ENCODE measurements around the gene SKAP1. TPM values are rescaled to one million over a fixed set of nuclear protein-coding genes. Genes with fewer than 3 reads are reported as not detected.

Gene SKAP1
- total and polyA plus RNA-seq, 9 donors = 0.30 to 6.0 (median 2.4) TPM; not detected in 1

GRCh38 chr17:48382989-48383388 is 47.0 kb downstream of the SKAP1 start:
- H3K27me3 ChIP-seq = no peaks in the 10 kb centered on the region
- intact Hi-C loops (cut with DNase I) = no loop called here
- no peaks in the 10 kb centered on the region for H3K36me3 ChIP-seq
- 70 to 81% (median 81%) methylated on average over 3 of the region's 3 CpGs for WGBS, 3 donors
- no peaks in the 10 kb centered on the region for H3K9me3 ChIP-seq
- H3K4me3 ChIP-seq = no peak overlapping the region
- TF ChIP-seq CTCF (IDR thresholded peaks at IDR 0.05) = no peak
- TF ChIP-seq EP300 (IDR thresholded peaks at IDR 0.05) = no peak
- no peak for TF ChIP-seq POLR2A (IDR thresholded peaks at IDR 0.05)
- no peak for DNase-seq
- H3K27ac ChIP-seq = no peak overlapping the region
- H3K4me1 ChIP-seq (ENCODE audit: insufficient read depth) = no peaks in the 10 kb centered on the region

GRCh38 chr17:48378708-48379392 is 51.2 kb downstream of the SKAP1 start:
- TF ChIP-seq POLR2A (IDR thresholded peaks at IDR 0.05) (no peak), EP300 (IDR thresholded peaks at IDR 0.05) (no peak)
- no peak overlapping the region for H3K27ac ChIP-seq
- intact Hi-C loops (cut with DNase I) = no loop called here
- 73 to 76% (median 75%) methylated on average over 3 of the region's 3 CpGs for WGBS, 3 donors
- no peaks in the 10 kb centered on the region for H3K4me1 ChIP-seq (ENCODE audit: insufficient read depth)
- H3K27me3 ChIP-seq = no peaks in the 10 kb centered on the region
- no peak overlapping the region for H3K4me3 ChIP-seq
- no peaks in the 10 kb centered on the region for H3K36me3 ChIP-seq
- no peak for DNase-seq
- H3K9me3 ChIP-seq = no peaks in the 10 kb centered on the region

GRCh38 chr17:48378238-48378637 is 51.8 kb downstream of the SKAP1 start:
- H3K9me3 ChIP-seq = no peaks in the 10 kb centered on the region
- WGBS, 3 donors = 28 to 35% (median 34%) methylated on average over 3 of the region's 3 CpGs
- H3K27ac ChIP-seq = no peak overlapping the region
- no peak overlapping the region for H3K4me3 ChIP-seq
- intact Hi-C loops (cut with DNase I) = no loop called here
- H3K27me3 ChIP-seq = no peaks in the 10 kb centered on the region
- H3K36me3 ChIP-seq = no peaks in the 10 kb centered on the region
- TF ChIP-seq CTCF (IDR thresholded peaks at IDR 0.05) = no peak
- TF ChIP-seq EP300 (IDR thresholded peaks at IDR 0.05) = no peak
- TF ChIP-seq POLR2A (IDR thresholded peaks at IDR 0.05) = no peak
- no peak for DNase-seq
- no peaks in the 10 kb centered on the region for H3K4me1 ChIP-seq (ENCODE audit: insufficient read depth)

GRCh38 chr17:48376682-48377325 is 53.2 kb downstream of the SKAP1 start:
- Histone ChIP-seq H3K27me3 (no peaks in the 10 kb centered on the region), H3K4me1 (ENCODE audit: insufficient read depth) (no peaks in the 10 kb centered on the region), H3K36me3 (no peaks in the 10 kb centered on the region), H3K9me3 (no peaks in the 10 kb centered on the region), H3K27ac (no peak overlapping the region), H3K4me3 (no peak overlapping the region)
- intact Hi-C loops (cut with DNase I) = no loop called here
- WGBS, 3 donors = 69 to 74% (median 72%) methylated on average over 6 of the region's 6 CpGs
- no peak for DNase-seq
- TF ChIP-seq EP300 (IDR thresholded peaks at IDR 0.05) (no peak), CTCF (IDR thresholded peaks at IDR 0.05) (no peak), POLR2A (IDR thresholded peaks at IDR 0.05) (no peak)

GRCh38 chr17:48375356-48375755 is 54.7 kb downstream of the SKAP1 start:
- Histone ChIP-seq H3K9me3 (no peaks in the 10 kb centered on the region), H3K27ac (no peak overlapping the region), H3K27me3 (no peaks in the 10 kb centered on the region), H3K4me1 (ENCODE audit: insufficient read depth) (no peaks in the 10 kb centered on the region), H3K4me3 (no peak overlapping the region), H3K36me3 (no peaks in the 10 kb centered on the region)
- 51 to 65% (median 64%) methylated on average over 1 of the region's 1 CpG for WGBS, 3 donors
- no peak for DNase-seq
- TF ChIP-seq CTCF (IDR thresholded peaks at IDR 0.05) = no peak
- TF ChIP-seq EP300 (IDR thresholded peaks at IDR 0.05) = no peak
- TF ChIP-seq POLR2A (IDR thresholded peaks at IDR 0.05) = no peak
- intact Hi-C loops (cut with DNase I) = no loop called here

All from ovary (tissue), 9 donors.